Muscle of leg (tissue), 16 donors: Measurements from ENCODE around the gene GPR151. TPM values are rescaled to one million over a fixed set of nuclear protein-coding genes. Genes with fewer than 3 reads are reported as not detected.
"Not testable (repeated sequence)": the region's sequence is repeated elsewhere in the genome, so short reads cannot be mapped to it uniquely, and the experiment has no call there.

ENCODE experiments used
- DNase-seq: peaks from one replicate; pipeline ENCODE4 v3.0.0; 2013
- H3K27ac ChIP-seq: one replicate; pipeline ENCODE4 v1.5.1; 2013; ENCODE audit warnings: mild to moderate bottlenecking, low read length, control low read depth
- H3K27me3 ChIP-seq: one replicate; pipeline ENCODE4 v1.6.1; 2013; ENCODE audit warnings: low read length; ENCODE audit not compliant: control insufficient read depth, insufficient read depth
- H3K36me3 ChIP-seq: one replicate; pipeline ENCODE4 v1.6.1; 2013; ENCODE audit warnings: low read length; ENCODE audit not compliant: control insufficient read depth, insufficient read depth
- H3K4me1 ChIP-seq: one replicate; pipeline ENCODE4 v1.6.1; 2013; ENCODE audit warnings: low read length; ENCODE audit not compliant: control insufficient read depth, insufficient read depth
- H3K4me3 ChIP-seq: one replicate; pipeline ENCODE4 v1.5.1; 2013; ENCODE audit warnings: low read length, control low read depth
- H3K9me3 ChIP-seq: replicated peaks from 2 replicates; pipeline ENCODE4 v1.6.1; 2013; ENCODE audit warnings: low read depth, low read length; ENCODE audit not compliant: control insufficient read depth
- WGBS: methylation state at CpG from one replicate; pipeline ENCODE4 v1.1.5; 2013; ENCODE audit warnings: missing lambda C conversion rate; ENCODE audit not compliant: insufficient coverage; 5-methylcytosine and 5-hydroxymethylcytosine counted together
- long read RNA-seq, 11 donors: transcript quantifications; one replicate each; lab custom pipeline, GENCODE V29; 2026
- polyA plus RNA-seq, 8 donors: library from polyadenylated mRNA; unstranded; fragments of 120-200 nt; gene quantifications; one replicate each; pipeline versions ENCODE4 v1.2.1 to v1.2.3, GENCODE V29; 2013; ENCODE audit warnings: inconsistent platforms in 1 of 8, low replicate concordance in 1 of 8; ENCODE audit not compliant: insufficient read length in 8 of 8, insufficient read depth in 1 of 8
- total RNA-seq: library from RNA; stranded (reverse); fragments of 120-200 nt; gene quantifications from one replicate; pipeline ENCODE4 v1.2.4, GENCODE V29; 2013

GPR151 gene
- total RNA-seq (not detected), polyA plus RNA-seq (not detected)
- long read RNA-seq, donor 1 = 0 reads
- long read RNA-seq, donor 2 = 0 reads
- long read RNA-seq, donor 3 = 0 reads
- long read RNA-seq, donor 4 = 0 reads
- long read RNA-seq, donor 5 = 0 reads
- long read RNA-seq, donor 6 = 0 reads
- long read RNA-seq, donor 7 = 0 reads
- long read RNA-seq, donor 8 = 0 reads
- long read RNA-seq, donor 9 = 0 reads
- long read RNA-seq, donor 10 = 0 reads
- long read RNA-seq, donor 11 = 0 reads

DNA sequence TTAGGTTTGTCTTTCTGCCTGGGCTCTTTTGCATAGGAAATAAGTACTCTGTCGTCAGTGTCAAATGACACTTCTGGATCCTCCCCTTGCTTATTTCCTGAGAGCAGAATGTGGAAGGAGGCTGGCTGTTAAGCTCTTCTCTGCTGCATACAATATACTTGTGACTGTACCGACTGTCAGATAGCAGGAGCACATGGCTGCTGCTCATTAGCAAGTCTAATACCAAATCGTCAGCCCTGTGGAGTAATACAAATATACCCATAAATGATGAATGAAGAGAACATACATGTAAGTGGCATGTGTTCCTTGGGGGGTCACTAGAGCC, at the start of gene GPR151:
GPR151 (minus strand) TSS at position 40 of the 325 bp plus-strand sequence. CDS start 77 bp downstream, outside the sequence.
- Histone ChIP-seq H3K9me3 (no peaks in the 10 kb centered on the region), H3K4me1 (no peaks in the 10 kb centered on the region), H3K4me3 (no peak within 1 kb of the TSS), H3K27me3 (no peaks in the 10 kb centered on the region), H3K36me3 (no peaks in the 10 kb centered on the region), H3K27ac (no peak within 1 kb of the TSS)
- DNase-seq = no peak
- WGBS = no CpG with 5 or more reads among the region's 3 CpGs

DNA sequence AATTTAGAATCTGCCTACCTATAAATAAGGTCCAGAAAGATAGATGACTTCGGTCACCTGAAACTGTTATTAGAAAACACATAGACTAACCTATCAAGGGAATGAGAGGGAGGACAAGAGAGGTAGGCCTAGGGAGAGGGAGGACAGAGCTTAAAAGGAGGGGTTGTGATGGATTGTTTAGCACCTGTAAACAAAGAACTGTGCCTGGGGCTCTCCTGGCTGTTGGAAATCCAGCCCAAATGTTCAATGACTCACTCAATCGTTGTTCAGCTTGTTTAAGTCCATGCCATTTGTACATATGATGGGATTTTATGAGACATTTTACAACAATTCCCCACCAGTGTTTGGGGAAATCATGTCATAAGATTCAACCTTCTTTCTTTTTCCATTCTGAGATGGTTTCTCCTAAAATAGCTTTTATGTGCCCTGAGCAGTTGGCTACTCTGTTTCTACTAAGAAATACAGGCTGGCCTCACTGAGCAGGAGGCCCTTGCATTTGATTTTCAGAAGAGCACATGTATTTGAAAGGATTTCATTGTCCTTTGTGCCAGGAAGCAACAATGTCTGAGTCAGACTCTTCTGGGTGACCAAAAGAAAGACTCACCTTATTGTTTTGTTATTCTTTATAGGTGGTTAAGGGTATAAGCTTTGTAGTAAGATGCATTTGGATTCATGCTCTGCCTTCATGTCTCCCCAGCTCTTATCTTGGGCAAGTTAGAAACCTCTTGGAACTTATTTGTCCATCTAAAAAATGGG, 48.2 kb upstream of the GPR151 start:
- H3K4me3 ChIP-seq = no peak overlapping the region
- no CpG with 5 or more reads among the region's 2 CpGs for WGBS
- no peaks in the 10 kb centered on the region for H3K36me3 ChIP-seq
- H3K27me3 ChIP-seq = no peaks in the 10 kb centered on the region
- no peak overlapping the region for H3K27ac ChIP-seq
- H3K9me3 ChIP-seq = no peaks in the 10 kb centered on the region
- no peaks in the 10 kb centered on the region for H3K4me1 ChIP-seq
- no peak for DNase-seq

DNA sequence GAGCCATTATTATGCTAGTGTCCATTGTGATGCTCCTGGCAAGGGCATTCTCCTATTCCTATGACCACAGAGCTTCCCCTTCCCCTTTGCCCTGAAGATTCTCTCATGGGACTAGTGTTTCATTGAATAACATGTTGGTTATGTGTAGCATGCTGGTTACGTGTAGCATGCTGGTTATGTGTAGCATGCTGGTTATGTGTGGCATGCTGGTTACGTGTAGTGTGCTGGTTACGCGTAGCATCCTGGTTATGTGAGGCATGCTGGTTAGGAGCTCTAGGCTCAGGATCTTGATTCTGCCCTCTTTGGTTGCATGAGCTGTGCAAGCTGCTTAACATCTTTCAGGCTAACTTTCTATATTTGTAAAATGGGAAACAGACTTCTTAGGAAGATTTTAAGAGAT, 46.5 kb upstream of the GPR151 start:
- Histone ChIP-seq H3K4me3 (no peak overlapping the region), H3K27ac (no peak overlapping the region), H3K4me1 (no peaks in the 10 kb centered on the region), H3K27me3 (no peaks in the 10 kb centered on the region), H3K9me3 (no peaks in the 10 kb centered on the region), H3K36me3 (no peaks in the 10 kb centered on the region)
- 83% methylated on average over 1 of the region's 4 CpGs for WGBS
- no peak for DNase-seq

DNA sequence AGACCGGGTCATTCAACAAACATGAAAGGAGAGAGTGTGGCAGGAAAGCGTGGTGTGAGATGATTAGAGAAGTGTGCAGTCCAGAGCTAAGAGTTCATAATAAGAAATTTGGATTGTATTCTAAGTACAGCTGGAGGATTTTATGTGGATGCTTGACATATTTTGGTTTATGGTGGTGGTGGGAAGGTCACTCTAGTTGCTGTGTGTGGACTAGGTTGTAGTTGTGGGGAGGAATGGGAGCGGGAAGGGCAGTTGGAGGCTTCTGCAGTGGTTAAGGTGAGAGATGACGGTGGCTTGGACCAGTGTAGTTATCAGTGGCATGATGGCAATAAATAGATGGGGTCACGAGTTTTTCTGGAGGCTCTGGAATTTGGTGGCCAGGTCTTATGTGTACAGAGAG, 45.7 kb upstream of the GPR151 start:
- no peaks in the 10 kb centered on the region for H3K4me1 ChIP-seq
- H3K4me3 ChIP-seq = no peak overlapping the region
- H3K9me3 ChIP-seq = no peaks in the 10 kb centered on the region
- no peak overlapping the region for H3K27ac ChIP-seq
- H3K27me3 ChIP-seq = no peaks in the 10 kb centered on the region
- DNase-seq = no peak
- WGBS = 89% methylated on average over 5 of the region's 5 CpGs
- no peaks in the 10 kb centered on the region for H3K36me3 ChIP-seq

DNA sequence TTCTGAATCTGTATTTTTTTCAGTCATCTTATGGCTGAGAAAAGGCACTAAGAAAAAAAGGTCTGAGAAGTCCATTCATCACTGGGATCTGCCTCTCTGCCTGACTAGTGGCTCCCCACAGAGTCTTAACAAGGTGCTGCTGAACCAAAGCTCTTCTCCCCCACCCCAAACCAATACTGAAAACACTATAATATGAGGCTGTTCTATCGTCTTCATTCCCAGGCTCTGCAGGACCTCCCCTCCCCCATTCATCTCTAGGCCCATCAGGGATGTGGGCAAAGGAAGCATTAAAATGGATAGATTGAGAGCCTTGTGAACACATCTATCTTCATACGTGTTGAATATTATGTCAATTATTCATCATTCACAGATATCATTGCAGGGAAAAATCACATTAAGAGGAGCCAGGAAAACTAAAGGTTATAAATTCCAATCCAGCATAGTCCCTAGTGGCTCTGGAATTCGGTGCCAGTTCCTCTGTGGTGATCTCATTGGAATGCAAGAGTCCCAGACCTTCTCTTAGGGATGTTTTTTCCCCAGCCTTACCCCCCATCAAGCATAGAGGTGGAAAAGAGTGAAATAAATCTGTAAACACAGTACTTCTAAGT, 44.3 kb upstream of the GPR151 start:
- Histone ChIP-seq H3K9me3 (no peaks in the 10 kb centered on the region), H3K4me3 (no peak overlapping the region), H3K36me3 (no peaks in the 10 kb centered on the region), H3K27ac (no peak overlapping the region), H3K27me3 (no peaks in the 10 kb centered on the region), H3K4me1 (no peaks in the 10 kb centered on the region)
- no CpG with 5 or more reads among the region's 3 CpGs for WGBS
- DNase-seq = no peak

DNA sequence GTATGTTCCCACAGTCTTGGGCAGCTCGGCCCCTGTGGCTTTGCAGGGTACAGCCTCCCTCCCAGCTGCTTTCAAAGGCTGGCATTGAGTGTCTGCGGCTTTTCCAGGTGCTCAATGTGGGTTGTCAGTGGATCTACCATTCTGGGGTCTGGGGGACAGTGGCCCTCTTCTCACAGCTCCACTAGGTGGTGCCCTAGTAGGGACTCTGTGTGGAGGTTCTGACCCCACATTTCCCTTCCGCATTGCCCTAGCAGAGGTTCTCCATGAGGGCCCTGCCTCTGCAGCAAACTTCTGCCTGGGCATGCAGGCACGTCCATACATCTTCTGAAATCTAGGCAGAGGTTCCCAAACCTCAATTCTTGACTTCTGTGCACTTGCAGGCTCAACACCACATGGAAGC, 40.9 kb upstream of the GPR151 start:
- not testable (repeated sequence) for H3K36me3 ChIP-seq, H3K4me3 ChIP-seq, H3K27ac ChIP-seq, DNase-seq, H3K4me1 ChIP-seq, H3K27me3 ChIP-seq, H3K9me3 ChIP-seq
- WGBS = 83% methylated on average over 3 of the region's 4 CpGs

DNA sequence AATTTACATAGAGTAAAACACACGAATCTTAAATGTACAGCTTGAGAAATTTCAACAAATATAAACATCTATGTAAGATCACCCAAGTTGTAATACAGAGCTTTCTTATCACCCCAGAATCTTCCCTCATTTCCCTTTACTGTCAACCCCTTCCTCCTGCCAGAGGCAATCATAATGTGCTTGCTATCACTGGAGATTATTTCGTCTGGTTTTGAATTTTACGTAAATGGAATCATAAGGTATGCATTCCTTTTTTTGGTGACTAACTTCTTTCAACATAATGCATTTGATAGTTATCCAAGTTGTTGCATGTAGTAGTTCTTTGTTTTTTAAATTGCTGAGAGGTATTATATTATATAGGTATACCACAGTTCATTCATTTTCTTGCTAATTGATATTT, 37.5 kb upstream of the GPR151 start:
- WGBS = no CpG with 5 or more reads among the region's 3 CpGs
- Histone ChIP-seq H3K9me3 (no peaks in the 10 kb centered on the region), H3K4me1 (no peaks in the 10 kb centered on the region), H3K36me3 (no peaks in the 10 kb centered on the region), H3K27me3 (peaks cover 2% of the 10 kb centered on the region), H3K4me3 (no peak overlapping the region), H3K27ac (no peak overlapping the region)
- no peak for DNase-seq

DNA sequence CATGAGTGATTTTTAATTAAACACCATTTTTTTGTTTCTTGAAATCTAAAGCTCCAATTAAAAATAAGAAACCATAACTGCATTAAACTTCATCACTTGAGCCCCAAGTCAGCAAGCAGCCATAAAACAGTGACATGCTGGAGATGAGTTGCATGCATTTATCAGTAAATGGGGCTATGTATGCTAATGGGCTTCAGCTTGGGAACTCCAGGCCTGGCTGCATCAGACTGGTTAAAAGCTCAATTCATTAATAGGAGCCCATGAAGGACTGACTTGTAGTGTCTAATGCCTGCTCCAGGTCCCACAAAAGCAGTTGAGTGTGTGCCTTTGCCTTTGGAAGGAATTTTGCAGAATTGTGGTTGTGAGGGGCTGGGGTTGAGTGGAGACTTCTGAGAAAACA, 33.6 kb upstream of the GPR151 start:
- H3K36me3 ChIP-seq = no peaks in the 10 kb centered on the region
- H3K27me3 ChIP-seq = peaks cover 2% of the 10 kb centered on the region
- no peaks in the 10 kb centered on the region for H3K9me3 ChIP-seq
- no peak overlapping the region for H3K4me3 ChIP-seq
- no peaks in the 10 kb centered on the region for H3K4me1 ChIP-seq
- DNase-seq = no peak
- H3K27ac ChIP-seq = no peak overlapping the region

DNA sequence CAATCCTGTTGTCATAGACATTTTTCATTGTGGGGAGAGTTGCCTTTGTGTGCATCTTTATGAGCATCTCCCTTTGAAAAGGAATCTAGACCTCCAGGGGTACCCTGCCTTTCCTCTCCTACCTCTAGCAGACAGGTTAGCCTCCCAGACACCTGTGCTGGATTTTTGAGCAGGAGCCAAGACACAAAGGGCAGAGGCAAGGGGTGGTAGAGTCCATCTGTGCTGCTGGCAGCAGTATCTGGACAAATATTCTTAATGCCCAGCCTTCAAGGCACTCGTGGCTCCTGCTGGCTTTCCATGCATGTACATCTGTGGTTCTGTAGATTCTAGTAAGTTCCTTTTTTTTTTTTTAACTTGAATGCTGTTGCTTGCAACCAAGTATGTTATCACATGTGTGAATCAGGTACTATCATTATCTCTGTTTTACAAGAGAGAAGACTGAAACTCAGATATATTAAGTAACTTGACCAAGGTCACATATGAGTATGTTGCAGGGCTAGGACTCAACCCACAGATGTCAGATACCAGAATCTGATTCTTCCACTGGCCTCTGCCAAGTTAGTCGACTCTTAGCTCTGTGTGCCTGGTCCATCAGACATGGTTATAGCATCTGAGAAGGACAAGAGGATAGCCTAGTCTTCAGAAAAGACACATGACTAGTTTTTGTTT, 32.9 kb upstream of the GPR151 start:
- DNase-seq = no peak
- no CpG with 5 or more reads among the region's 2 CpGs for WGBS
- Histone ChIP-seq H3K27me3 (peaks cover 2% of the 10 kb centered on the region), H3K36me3 (no peaks in the 10 kb centered on the region), H3K9me3 (no peaks in the 10 kb centered on the region), H3K27ac (no peak overlapping the region), H3K4me1 (no peaks in the 10 kb centered on the region), H3K4me3 (no peak overlapping the region)

DNA sequence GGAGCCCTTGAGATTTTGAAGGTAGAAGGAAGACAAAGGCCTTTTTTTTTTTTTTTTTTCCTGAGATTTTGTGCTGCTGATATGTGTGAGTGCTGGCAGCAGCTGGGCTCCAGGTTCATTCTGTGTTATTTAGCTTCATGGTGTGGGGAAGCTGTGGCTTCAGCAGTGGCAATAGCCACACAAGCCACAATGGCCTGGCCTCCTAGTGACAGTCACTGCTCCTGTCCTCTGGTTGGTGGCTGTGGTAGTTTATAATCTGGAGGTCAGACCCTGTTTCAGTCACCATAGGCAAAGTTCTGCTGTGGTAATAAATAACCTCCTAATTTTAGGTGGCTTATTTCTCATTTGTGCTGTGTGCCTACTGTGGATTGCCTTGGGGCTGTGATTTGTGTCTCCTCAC, 28.2 kb upstream of the GPR151 start:
- H3K36me3 ChIP-seq = no peaks in the 10 kb centered on the region
- no peaks in the 10 kb centered on the region for H3K9me3 ChIP-seq
- no peak overlapping the region for H3K27ac ChIP-seq
- H3K27me3 ChIP-seq = peaks cover 2% of the 10 kb centered on the region
- H3K4me1 ChIP-seq = no peaks in the 10 kb centered on the region
- no peak for DNase-seq
- no peak overlapping the region for H3K4me3 ChIP-seq
